GM18870 (cell line): ENCODE measurements around the gene EEF1A2.

Experiments used
- ATAC-seq: cut with Tn5 transposase; IDR thresholded peaks from one replicate; pipeline ENCODE4 v1.9.1; 2021; ENCODE audit warnings: moderate library complexity; ENCODE audit not compliant: unreplicated experiment

The EEF1A2 gene

DNA sequence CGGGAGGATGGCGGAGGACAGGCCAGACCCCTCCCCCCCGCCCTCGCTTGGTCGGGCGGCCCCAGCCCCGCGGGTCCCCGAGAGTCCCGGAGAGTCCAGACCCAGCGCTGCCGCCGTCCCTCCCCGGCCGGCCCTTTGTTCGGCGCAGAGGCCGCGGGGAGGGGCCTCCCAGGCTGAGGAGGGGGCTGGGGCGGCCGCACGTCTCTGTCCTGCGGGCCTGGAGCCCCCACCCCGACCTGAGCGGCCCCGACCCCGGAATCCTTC lies 27.2 kb downstream of the EEF1A2 start:
- no peak for ATAC-seq

DNA sequence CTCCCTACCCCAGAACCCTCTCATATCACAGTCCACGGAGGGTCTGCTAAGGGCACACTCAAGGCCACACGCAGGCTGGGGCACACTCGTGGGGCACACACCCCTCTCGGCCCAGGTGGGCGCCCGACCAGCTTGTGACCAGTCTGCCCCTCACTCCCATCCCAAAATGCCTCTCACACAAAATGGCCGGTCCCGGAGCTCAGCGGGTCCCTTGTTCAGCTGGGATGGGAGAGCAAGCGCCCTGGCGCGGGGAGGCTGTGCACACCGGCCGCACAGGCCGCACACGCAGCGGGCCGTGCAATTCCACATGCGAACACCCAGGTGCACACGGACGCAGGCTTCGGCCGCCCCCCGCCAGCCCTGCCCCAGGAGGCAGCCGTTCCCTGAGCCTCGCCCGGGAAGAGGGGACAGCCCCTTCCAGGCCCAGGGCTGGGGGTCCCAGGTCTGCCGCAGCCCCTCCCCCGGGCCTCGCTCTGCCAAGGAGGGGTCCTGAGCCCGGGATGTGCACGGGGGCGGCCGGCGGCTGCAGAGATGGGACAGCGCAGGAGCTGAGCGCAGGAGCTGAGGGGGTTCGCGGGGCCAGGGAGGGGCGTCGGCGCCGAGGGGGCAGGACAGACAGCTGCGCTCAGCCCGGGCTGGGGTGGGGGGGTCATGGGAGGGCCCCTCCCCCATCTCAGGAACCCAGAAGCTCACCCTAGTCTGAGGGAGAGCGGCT lies 27.7 kb downstream of the EEF1A2 start:
- ATAC-seq, result no peak

DNA sequence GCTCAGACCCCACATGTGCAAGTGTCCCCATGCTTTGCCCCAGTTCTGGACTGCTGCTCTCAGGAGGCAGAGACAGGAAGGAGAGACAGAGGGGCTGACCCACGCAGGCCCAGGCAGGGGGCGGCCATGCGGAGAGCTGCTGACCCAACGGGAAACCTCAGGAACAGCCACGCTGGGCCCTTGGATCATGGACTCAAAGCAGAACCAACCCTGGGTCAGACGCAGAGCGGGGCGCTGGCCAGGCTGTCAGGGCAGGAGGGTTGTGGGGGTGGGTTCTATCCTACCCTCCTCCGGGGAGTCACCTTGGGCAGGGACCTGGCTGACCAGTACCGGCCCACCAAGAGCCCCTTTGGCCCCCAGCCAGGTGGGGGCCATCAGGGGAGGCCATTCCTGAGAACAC lies 28.5 kb downstream of the EEF1A2 start:
- no peak for ATAC-seq

DNA sequence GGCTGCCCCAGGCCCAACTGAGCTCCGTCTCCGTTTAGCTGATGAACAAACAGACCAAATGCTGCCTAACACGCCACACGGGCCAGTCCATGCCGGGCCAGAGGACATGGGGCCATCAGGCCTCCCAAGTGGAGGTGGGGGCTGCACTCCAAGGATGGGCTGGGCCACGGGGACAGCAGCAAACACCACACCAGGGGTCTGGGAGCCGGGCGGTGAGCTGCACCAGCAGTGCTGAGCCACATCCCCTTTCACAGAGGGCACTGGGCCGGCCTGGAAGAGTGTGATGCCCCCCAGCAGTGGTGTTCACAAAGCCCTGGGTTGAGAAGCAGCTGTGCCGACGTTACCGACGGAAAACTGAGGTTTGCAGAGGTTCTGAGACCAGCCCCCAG lies 29.2 kb downstream of the EEF1A2 start:
- ATAC-seq, result no peak

DNA sequence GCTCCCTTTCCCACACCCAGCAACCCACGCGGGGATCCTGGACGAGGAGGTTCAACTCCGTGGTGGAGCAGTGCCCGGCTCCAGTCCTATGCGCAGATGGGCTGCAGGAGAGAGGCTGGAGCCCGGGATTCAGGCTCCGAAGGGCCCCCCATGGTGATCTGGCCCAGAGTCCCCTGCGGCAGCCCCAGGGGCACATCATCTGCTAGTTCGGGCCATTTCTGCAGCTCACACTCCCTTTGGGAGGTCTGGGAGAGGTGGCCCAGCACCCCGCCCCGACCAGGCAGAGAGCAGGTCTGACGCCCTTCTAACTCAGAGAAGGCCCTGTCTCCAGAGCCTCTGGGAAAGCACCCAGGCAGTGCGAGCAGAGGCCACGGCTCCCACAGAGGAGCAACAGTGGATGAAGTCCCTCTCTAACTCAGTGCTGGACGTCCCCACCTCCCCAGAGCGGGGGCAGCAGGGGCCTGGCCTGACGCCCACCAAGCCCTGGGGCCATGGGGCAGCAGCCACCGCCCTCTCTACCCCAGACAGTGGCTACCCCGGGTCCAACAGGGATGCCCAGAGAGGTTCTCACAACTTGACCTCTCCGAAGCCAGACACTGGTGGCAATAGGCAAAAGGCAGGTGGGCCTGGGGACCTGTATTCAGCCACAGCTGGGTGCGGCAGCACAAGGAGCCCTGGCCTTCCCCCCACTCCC lies 29.7 kb downstream of the EEF1A2 start:
- ATAC-seq, result no peak

DNA sequence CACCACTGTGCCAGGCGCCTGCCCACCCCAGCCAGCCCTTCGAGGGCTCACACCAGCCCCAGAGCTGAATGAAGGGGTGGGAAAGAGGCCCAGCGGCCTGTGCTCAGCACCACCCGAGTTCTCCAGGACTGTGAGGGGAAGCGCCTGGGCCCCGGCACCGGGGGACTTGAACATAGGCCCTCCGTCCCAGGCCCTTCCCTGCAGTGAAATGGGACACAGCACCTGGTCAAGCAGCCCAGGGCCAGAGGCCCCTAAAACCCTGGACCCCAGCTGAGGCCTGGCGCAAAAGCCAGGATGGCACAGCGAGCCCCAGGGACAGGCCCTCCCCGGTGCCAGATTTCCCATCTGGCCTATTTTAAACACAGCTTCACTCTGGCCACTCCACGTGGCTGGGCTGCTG lies 30.5 kb downstream of the EEF1A2 start:
- ATAC-seq, result no peak

DNA sequence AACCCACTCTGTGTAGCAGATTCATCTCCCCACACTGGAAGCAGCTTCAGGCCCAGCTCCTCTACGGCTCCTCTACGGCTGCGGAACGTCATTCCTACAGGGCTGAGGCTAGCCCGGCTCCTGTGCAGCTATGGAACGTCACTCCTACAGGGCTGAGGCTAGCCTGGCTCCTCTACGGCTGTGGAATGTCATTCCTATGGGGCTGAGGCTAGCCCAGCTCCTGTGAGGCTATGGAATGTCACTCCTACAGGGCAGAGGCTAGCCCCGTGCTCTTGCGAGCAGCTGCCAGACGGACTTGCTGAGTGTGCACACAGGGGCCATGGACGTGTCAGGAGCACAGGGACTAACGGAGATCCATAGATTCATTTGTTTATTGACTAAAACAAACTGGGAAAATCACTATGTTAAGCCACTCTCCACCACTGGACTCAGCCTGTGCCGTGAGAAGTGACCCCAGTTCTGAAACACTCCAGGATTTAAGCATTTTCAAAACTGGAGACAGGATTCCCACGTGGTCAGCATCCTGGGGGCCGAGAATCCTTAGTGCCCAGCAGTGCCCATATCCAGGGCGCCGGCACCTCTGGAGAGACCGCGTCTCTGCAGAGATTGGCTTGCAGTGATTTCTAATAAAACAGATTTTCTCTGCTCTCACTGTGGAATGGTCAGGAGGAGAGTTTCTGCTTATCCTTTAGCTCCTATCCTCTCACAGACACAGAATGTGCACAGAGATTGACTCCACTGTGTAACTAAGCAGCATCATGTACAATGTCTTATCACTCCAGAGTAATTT lies 31.4 kb downstream of the EEF1A2 start:
- ATAC-seq, result no peak

DNA sequence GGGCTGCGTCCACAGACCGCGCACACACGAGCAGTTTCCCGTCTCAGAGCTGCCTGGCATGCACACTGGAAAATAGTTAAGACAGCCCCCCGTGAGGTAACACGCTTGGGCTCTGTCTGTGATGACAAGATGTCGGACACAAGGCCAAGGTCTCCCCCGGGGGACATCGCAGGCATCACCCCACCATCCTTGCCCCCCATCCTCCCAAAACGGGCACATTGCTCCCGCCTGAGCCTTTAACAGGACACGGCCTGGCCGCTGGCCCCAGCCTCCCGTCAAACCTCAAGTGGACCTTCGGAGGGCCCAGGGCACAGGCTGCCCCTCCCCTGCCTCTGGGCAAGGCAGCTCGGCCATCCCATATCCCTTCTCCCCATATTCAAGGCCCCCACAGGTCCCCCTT lies 32.0 kb downstream of the EEF1A2 start:
- no peak for ATAC-seq

DNA sequence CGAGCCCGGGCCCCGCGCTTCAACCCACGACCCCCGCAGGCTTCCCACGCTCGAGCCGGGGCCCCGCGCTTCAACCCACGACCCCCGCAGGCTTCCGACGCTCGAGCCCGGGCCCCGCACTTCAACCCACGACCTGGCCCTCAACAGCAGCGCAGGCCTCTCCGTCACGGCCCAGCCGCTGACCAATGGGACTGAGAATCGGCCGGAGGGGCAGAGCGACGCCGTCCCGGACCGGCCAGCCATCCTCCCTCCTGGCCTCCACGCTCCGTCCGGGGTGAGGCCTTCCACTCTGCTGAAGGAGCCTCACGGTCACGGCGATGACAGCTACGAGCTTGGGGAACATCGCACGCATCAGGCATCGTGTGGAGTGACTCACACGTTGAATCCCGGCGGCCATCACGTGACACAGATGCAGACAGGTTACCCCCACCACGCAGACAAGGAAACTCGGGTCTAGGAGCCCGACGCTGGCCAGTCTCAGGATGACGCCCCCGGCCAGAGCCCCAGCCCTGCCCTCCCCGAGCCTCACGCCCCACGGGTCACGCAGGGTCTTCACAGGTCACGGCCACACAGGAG lies 32.5 kb downstream of the EEF1A2 start:
- ATAC-seq, result no peak

DNA sequence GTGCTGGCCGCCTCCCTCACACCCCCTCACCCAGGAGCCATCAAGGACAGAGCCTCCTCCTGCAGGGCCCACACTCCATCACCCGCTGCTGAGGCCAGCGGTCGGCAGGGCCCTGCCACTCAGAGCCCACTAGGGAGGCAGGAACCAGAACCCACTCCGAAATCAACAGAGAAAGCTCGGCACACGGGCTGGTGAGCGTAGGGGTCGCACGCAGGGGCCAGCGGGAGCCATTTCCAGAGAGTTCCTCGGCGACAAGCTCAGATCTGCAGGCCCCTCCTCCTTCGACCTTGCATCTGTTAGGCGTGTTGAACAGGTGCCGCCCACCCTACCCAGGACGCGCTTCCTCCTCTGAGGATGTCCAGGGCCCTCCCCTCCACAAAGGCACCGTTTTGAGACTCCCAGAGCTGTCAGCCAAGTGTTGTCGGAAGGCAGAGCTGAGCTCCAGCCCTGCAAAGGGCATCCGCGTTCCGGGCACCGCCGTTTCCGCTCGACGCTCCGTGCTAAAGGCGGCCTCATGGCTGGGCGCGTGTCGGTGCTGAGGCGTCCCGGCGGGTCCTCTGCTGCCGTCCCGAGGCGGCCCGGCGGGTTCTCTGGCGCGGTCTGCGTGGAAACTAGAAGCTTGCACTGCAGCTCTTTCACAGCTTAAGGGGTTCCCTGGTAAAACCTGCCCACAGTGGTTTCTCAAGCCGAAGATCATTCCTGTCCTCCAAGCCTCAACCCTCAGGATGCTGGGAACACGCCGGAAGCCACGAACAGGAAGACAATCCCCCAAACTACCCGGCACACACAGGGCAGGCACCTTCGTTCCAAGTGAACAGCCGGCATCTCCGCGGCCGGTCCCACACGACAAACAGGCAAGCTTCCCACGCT lies 33.3 kb downstream of the EEF1A2 start:
- no peak for ATAC-seq

DNA sequence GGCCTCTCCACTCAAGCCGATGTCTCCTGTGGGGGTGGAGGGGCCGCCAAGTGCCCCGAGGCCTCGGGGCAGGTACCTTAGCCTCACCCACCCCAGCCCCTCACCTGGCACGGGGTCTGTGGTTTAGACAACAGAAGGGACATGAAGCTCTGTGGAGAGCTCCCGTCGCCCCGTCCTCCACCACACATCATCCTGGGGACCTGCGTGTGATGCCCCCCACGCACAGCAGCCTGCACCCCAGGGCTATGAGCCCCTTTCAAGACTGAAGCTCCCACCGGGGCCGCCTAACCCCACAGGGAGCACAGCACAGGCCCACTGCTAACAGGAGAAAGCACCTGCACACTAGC lies 34.6 kb downstream of the EEF1A2 start:
- ATAC-seq, result no peak

DNA sequence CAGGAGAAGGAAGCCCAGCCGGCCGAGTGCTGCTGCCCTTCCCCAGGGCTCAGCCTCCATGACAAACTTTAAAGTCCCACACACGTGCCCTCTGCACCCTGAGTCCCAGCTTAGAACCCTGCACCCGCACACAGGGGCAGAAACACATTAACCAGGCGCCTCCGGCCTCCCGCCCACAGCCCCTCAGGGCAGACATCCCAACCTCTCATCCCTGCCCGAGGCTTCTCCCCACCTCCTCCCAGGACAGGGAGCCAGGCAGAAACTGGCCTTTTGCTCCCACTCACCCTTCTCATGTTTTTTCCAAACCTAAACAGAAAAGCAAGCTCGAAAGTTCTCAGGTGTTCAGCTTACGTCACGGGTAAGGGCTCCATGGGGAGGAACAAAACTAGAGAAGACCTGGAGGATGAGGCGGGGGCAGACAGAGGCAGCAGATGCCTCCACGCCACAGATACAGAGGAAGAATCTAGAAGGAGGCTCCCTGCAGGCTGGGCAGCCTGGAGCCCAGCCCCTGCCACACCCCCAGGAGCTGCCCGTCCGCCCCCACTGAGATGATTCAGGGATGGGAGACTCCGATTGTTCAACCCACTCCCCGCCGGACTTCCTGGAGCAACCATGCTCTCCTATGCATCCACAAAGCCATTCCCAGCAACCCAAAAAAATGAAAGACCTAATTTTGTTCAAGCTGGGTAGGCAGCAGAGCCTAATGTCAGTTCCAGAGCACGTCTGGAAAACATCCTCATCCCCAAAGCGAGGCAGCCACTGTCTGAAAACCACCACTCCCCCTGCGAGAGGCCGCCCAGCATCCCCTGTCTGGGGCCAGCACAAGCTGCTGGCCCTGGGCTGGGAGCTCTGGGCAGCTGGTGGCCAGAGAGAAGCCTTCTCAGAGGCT lies 35.2 kb downstream of the EEF1A2 start:
- no peak for ATAC-seq

DNA sequence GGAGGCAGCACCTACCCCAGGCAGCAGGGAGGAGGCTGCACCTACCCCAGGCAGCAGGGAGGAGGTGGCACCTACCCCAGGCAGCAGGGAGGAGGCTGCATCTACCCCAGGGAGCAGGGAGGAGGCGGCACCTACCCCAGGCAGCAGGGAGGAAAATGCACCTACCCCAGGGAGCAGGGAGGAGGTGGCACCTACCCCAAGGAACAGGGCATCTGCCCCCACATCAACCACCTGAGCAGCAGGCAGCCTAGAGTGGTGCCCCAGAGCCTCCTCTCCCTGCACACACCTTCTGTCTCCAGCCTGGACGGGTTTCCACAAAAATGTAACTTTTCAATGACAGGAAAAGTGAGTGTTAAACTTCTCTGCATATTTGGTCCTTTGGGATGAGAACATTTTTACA lies 36.6 kb downstream of the EEF1A2 start:
- ATAC-seq, result no peak

DNA sequence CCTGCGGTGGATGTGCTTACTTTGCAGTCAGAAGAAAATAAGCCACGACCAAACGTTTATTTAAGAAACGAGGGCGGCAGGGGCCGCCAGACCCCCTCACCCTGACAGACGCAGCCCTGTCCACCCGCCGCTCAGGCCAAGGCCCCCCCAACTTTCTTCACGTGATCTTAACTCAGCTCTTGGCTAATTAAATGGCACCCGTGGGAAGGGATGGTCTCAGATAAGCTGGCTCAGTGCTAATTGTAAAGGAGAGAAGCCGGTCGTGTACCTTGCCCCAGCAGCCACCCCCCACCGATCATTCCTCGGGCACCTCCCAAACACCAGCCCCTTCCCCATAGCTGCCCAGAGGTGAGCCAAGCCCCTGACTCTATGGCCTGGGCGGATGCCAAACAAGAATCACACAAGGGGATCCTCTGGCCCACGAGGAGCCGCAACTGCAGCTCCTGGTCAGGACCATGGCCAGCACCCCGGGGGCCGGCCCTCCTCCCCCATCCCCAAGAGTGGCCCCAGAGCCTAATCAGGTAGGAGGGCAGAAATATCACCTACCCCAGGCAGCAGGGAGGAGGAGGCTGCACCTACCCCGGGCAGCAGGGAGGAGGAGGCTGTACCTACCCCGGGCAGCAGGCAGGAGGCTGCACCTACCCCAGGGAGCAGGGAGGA lies 37.6 kb downstream of the EEF1A2 start:
- ATAC-seq, result no peak

DNA sequence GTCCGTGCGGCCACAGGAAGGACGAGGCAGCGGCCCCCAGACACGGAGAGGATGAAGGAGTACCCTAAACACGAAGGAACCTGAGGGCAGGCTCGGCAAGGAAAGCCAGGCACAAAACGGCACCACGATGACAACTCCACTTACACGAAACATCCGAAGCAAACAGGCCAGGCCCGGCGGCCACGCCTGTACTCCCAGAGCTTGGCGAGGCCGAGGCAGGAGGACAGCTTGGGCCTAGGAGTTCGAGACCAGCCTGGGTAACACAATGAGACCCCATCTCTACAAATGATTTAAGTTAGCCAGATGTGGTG lies 39.9 kb downstream of the EEF1A2 start:
- ATAC-seq, result no peak

DNA sequence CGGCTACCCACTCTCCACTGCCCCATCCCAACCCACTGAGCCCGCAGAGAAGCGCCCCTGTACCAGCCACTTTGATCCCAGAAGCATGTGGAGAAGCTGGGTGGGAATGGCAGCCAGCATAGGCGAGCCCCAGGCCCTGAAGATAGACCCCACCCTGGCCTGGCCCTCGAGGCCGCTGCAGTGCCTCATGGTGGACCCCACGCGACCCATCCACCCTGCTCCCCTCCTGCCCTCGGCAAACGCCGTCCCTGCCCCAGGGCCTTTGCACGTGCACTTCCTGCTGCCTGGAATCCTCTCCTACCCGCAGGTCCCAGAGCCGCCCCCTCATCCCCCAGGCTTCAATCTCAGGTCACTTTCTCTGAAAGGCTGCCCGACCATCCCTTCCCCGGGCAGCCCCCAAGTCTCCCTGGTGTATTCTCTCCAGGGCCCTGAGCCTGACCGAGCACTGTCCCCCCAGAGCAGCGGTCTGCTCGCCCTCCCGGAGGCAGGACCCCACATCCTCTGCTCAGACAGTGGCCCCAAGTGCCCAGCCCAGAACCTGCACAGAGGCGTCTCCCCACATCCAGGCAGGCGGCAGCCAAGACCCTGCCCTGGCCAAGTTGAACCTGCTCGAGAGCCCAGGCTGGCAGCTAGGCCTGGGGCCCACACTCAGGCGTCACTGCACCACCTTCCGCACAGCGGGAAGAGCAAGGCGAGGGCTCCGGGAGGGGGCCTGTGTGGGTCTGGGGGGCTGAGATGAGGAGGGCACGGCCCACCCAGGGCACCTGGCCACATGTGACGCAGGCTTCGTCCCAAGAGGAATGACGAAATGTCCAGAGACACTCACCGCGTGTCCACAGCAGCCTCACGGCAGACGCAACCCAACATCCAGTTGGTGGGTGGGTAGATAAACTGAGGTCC lies 40.5 kb downstream of the EEF1A2 start:
- ATAC-seq, result no peak

DNA sequence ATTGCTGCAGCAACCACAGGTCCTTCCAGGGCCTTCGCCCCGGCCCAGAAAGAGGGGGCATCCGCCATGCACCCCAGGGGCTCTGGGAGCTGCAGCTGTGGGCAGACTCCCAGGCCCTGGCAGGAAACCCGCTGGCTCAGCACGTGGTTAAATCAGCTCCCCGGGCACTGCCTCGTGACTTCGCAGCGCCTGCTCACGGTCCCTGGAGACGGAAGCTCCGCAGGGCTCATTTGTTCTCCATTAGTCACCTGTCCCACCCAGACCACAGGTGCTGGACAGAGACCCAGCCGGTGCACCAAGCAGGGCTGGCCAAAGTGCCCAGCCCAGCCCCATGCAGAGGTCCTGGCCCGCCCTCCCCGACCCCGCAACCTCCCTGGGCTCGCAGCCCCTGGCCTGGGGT lies 41.1 kb downstream of the EEF1A2 start:
- ATAC-seq, result no peak

DNA sequence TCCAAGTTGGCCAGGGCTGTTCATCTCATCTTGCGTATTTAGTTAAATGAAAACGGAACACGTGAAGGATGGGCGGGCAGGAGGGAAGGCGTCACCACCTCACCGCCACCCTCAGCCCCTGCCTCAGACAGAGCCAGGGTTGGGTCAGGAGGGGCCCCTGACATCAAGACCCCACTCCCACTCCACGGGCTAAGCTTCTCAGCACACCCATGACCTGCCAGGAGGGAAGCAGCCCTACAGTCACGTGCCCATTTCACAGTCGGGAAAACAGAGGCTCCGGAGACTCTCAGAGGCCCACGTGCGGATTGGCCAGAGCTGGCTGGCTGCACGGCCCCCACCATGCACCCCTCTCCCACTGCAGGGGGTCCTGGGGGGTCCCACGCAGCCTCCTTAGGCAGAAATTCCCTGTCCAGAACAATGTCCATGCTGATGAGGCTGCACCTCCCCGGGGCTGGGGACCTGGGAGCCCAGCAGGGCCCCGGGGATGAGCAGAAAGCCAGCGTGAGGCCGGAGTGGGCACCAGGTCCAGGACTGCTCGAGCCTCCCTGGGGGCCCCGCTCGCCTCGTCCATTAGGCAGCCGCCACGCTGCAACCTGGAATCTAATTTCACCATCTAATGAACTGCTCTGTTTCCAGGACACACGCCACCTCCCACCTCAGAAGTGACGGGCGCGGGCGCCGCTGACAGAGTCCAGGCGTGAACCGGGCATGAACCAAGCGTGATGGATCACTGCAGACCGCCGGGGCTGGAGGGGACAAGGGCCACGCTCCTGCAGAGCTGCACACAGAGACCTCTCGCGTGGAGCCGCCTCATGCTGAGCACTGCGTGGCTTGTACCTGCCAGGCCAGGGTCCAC lies 42.2 kb downstream of the EEF1A2 start:
- no peak for ATAC-seq
